Pulmonary artery endothelial cell (primary cell): ENCODE measurements around the gene AIDA. TPM values are rescaled to one million over a fixed set of nuclear protein-coding genes. Genes with fewer than 3 reads are reported as not detected.
"Not testable (repeated sequence)": the region's sequence is repeated elsewhere in the genome, so short reads cannot be mapped to it uniquely, and the experiment has no call there.

Experiments used
- DNase-seq: peaks from one replicate; pipeline ENCODE4 v3.0.0-alpha.2; 2011; ENCODE audit warnings: low read depth, low spot score
- total RNA-seq: library from RNA; depleted of rRNA; stranded (reverse); fragments of >200 nt; gene quantifications from 2 replicates; pipeline ENCODE4 v1.2.3, GENCODE V29; 2014

The AIDA gene, protein sequence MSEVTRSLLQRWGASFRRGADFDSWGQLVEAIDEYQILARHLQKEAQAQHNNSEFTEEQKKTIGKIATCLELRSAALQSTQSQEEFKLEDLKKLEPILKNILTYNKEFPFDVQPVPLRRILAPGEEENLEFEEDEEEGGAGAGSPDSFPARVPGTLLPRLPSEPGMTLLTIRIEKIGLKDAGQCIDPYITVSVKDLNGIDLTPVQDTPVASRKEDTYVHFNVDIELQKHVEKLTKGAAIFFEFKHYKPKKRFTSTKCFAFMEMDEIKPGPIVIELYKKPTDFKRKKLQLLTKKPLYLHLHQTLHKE
- 52.4 and 57.1 TPM in 2 replicates for total RNA-seq

DNA sequence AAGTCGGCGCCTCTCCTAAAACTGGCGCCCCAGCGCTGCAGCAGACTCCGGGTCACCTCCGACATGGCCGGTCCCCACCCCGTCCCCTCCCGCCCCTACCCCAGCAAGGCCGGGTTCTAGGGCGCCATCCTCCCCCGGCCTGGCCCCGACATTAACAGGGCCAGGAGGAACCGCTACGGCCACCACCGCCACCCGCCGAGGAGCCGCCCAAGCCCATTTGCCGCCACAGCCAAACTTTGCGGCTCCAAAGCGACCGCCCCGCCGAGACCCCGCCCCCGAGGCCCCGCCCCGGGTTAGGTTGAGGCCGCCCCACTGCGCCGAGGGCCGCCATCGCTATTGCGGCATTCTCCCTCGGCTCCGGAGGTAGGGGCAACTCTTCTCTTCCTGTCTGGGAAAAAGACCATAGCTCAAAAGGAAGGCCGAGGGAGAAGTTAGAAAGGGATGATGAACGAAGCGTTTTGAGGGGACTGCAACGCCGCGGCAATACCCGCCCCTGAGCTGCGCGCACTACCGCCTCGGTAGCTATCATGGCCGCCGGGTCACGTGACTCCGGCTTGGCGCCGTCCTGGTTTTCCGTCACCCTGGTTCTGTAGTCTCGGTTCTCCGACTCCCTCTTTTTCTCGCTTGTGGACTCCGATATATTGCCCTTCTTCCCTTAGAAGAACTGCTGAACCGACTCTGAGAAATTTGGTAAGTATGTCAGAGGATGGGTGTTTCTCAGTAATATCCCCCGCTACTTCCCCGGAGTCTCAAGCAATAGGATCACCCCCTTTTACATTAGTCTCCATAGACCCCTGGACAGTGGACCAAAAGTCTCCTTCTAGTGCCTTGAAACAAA, at the start of gene AIDA, which contains the start of gene BROX:
TSS of gene AIDA (minus strand) at position 239 of the 838 bp plus-strand sequence. CDS start at position 65, 174 bp downstream.
TSS of gene BROX (plus strand) at position 312 of the 838 bp plus-strand sequence. CDS start 3,136 bp downstream, outside the sequence.
- peak; percentile 29 for DNase-seq

DNA sequence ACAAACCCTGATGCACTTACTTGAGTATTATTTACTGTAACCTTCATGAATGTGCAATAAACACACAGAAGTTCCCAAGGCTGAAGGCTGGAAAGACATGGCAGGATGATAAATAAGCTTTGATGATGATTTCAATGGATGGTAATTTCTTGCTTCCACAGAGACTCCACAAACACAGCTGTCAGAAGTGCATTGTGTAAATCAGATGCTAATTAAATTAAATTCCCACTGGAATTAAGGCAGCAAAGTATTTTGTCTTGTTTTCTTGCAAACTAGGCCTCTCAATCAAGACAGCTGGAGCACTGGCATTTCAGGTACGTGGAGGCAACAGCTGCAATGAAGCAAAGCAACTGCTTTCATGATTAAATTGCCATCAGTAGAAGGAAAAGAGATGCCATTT, 48.8 kb upstream of the AIDA start:
- no peak for DNase-seq

DNA sequence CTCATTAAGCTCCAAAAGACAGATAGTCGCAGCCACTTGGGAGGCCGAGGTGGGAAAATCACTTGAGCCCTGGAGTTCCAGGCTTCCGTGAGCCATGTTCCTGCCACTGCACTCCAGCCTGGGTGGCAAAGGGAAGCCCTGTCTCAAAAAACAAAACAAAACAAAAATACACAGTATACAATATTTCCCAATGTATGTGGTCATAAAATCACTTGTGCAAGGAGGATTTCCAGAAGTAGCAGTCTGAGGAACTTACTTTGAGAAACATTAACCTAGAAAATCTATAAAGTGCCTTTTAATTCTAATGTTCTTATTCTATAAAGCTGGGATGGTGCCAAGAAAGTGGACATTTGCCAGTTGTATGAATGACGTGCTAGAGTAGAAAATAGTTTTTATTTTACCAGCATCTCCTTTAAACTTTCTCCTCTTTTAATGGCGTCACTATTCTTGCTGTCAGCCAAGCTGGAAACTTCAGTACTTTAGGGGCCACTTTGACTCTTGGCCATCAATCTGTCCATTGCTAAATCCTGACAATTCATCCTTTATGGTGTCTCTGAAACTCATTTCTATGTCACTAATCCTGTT, 47.3 kb upstream of the AIDA start:
- no peak for DNase-seq

DNA sequence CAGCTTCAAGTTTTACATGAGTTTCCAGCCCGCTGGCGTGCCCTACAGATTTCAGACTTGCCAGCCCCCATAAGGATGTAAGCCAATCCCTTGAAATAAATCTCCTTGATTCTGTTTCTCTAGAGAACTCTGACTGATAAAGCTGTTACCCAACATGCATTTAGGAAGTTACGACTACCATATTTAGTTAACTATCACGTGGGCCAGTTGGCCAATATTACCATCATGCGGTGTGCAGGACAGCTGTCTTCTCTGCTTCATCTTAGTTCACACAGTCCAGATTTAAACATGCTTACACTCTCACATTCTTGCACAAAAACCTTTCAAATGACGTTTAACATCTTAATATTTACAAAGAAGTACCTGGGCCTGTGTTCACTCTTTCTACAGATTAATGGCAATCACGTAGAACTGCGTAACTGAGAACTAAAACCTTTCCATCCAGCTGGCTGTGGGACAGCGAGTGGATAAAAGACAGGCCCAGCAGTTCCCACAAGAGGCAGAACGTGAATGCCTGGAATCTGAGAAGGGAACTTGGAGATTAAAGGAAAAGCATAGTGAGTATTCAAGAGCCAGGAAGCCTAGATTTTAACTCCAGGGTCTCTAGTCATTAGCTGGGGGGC, 45.5 kb upstream of the AIDA start:
- no peak for DNase-seq

DNA sequence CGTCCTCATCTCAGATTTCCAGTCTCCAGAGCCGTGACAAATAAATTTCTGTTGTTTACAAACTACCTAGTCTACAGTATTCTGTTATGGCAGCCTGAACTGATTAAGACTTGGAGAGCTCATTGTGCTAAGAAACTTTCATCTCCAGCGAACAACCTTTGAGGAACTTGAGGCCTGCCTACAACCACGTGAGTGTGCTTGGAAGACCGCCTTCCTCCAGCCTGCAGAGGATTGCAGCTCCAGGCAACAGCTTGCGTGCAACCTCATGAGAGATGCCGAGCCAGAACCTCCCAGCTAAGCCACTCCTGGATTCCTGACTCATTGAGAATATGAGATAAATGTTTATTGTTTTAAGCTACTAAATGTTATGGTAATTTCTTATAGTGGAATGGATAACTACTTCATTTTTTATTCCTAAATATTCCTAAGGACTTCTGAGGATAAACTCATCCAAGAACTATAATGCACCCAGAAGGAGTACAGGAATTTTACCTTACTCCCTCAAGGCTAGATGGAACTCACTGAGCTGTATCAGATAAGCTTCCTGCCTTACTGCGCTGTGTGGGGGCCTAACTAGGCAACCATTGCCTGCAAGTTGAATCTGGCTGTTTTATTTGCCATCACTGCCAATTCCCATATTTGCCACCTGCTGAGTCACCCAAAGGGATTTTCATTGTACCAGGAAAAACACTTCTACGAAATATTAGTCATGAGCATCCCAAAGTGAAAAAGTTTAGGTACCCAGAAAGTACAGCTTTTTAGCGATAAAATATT, 42.3 kb upstream of the AIDA start:
- peak; percentile 13 for DNase-seq

DNA sequence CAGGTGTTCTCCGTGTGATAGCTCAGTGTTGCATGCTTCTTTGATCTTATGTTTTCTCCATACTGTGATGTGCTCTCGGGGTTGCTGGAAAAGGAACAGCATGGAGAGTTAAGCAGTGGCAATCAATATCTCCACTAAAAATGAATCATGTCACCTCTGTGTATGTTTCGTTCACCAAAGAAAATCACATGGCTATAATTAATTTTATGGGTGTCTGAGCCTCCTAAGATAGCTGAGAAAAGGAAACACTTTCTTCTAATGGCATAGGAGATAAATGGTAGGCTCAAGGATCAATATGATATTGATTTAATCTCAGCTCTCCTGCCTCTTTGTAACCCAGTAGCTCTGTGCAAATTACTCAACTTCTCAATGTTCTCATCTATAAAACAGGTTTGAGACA, 39.0 kb upstream of the AIDA start:
- DNase-seq, result no peak

DNA sequence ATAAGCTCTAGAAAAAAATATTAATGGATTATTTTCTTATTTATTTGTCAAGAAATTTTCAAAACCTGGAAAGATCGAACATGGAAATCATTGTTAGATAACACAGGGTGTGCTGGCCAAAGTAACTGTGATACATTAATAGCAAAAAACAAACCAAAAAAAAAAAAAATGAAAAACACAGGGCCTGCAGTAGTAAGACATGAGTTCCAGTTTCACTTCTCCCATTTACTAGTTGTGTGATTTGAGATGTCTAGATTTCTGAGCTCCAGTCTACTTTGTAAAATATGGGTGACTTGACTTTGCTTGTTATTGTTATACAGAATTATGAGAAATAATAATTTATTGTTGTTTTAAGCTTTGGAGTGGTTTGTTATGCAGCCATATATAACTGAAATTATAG, 38.4 kb upstream of the AIDA start:
- no peak for DNase-seq

DNA sequence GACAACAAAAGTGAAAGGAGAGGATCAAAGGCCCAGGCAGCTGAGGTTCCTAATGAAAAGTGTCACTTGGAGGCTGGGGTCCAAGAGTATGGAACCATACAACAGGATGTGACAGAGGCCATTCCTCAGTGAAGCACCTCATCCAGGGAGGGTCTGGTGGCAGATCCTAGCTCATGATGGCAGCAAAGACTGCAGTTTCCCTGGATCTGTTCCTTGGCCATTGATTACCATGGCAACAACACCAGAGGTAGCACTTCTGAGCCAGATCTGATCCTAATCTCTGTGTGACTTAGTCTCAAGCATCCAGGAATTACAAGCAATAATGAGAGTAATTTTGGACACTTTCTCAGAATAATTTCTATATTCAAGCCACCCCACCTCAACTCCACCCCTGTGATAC, 37.6 kb upstream of the AIDA start:
- no peak for DNase-seq

DNA sequence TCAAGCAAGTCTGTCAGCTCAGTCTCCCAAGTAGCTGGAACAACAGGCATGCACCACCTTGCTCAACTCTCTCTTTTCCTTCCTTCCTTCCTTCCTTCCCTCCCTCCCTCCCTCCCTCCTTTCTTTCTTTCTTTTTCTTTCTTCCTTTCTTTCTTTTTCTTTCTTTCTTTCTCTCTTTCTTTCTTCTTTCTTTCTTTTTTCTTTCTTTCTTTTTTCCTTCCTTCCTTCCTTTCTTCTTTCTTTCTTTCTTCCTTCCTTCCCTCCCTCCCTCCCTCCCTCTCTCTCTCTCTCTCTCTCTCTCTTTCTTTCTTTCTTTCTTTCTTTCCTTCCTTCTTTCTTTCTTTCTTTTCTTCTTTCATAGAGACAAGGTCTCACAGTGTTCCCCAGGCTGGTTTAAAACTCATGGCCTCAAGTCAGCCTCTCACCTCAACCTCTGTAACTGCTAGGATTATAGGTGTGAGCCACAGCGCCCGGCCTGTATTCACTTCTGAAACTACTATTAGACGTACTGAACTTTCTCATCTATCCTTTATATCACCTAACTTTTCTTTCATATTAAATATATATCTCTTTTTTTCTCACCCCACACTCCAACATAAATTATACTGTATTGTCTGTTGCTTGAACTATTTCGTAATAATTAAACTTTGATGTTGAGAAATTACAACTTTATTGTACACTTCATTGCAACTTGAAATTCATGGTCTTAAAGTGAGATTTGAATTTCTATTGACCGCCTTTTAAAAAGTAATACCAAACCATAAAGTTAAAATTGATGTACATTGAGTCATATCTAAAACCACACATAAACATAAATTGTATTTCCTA, 29.6 kb upstream of the AIDA start:
- DNase-seq, result not testable (repeated sequence)

DNA sequence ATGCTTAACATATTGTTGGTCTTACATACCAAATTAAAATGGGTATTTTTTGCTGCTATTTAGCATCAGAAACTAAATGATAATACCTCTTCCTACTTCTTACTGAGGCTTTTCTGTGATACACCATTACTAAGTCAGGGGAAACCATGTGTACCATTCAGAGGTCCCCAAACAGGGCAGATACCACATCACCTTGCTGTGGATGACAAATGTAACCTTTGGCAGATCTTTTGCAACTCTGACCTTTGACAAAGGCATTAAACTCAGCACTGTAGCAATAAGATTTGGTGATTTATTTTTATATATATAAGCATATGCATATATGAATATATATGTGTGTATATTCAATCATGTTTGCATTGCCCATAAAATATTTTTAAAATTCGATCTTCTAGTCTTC, 27.6 kb upstream of the AIDA start:
- DNase-seq, result no peak

DNA sequence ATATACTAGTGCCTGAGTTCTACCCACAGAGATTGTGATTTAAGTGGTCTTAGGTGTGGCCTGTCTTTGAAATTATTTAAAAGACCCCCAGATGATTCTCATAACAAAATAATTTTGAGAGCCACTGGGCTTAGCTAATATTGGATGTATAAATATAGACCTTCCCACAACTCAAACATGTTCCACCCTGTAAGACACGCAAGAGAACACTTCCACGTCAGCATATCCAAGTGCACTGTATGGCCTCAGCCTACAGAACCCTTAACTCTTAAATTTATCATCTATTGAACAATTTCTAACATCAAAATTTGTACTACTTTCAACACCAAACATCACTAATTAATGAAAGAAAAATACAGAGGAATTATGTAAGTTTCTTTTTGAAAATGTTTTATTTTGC, 27.2 kb upstream of the AIDA start:
- no peak for DNase-seq

DNA sequence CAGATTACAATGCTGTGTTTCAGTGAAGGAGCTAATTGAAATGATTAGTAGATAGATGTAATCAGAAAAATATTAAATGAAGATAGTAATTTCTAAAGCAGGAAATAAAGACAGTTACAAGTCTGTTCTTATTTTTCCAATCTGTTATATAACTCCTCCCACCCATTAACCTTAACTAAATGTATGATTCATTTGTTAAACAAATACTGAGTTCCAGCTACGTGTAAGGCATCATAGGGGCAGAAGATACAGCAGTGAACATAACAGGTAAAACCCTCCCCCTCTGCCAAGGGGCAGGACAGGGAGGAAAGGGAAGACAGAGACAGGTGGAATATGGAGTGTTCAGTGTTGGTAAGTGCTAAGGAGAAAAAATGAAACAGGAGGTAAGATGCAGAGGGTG, 24.7 kb upstream of the AIDA start, which contains the start of gene FAM177B:
TSS of gene FAM177B (plus strand) at position 231 of the 400 bp plus-strand sequence. CDS start 9,344 bp downstream, outside the sequence.
- no peak for DNase-seq

DNA sequence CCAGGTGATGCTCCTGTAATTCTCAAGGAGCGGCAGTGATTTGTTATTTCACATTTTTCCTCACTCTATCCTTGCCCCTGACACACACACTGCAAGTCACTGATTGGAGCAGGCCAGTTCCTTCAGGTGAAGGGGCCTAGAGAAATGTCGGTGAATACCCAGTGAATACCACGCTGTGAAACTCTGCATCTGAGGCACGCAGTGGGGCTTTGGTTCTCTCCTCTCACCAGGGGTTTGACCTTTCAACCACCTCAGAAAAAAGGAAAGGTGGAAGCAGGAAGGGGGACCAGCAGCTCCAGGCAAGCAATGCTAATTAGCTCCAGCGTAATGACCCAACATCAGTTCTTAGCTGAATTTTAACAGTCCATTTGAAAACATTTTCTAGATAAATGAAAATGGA, 24.2 kb upstream of the AIDA start:
- DNase-seq, result no peak

DNA sequence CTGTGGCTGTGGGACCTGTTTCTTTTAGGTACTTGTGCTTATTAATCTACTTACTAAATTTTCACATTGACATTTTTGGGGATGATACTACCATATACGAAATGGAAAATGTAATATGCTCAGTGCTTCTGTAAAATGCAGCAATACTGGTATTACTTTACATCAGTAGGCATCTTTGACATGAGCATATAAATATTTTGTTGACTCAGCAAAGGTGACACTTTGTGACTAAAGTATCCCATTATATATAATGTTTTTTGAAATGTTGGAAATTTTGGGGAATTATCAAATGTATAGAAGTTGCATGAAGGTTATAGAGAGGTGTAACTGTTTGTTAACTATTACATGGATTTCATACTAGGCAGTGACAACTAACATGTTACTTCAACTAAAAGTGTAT, 22.4 kb upstream of the AIDA start:
- no peak for DNase-seq

DNA sequence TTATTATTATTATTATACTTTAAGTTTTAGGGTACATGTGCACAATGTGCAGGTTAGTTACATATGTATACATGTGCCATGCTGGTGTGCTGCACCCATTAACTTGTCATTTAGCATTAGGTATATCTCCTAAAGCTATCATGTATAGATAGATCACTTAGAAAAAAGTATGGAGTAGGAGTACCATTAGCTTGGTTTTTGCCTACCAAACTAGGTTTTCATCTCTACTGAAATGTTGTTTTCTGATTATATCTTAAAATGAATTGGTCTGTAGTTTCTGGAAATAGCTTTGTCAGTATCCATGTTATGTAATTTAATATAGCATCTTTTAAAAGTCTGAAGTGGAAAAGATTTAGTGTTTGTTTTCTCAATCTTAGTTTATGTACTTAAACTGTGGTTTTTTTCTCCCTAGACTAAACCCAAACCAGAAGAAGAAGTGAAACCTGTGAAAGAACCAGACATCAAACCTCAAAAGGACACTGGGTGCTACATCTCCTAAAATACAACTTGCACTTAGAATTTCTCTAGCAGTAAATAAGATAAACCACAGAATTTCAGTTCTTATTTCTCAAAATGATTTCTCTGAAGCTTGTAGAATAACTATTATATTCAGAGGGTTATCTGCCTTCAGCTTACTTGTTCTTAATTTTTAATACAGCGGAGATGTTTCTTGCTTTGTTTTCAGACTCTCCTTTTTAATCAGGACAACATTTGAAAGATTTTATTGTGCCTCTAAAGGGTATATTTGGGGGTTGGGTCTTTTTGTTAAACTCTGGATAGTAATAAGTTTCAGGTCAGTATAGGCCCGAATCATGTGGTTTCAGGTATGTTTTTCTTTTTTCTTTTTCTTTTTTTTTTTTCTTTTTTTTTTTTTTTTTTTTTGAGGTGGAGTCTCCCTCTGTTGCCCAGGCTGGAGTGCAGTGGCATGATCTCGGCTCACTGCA, 20.2 kb upstream of the AIDA start:
- DNase-seq, result no peak

DNA sequence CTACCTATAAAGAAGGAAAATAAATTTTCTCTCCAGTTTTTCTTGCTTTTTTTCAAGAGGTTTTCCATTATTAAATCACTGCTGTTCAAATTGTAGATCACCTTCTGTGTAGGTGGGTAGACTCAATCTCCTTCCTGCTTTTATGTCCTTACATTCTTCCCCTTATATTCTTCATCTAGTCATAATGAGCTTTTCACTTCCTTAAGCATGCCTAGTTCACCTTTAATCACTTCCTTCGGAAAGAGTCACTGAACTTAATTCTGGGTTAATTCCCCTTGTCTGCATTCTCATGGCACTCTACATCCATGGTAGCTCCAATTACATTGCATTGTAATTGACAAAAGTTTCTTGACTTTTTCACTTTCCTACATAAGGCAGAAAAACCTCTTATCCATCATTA, 18.6 kb upstream of the AIDA start:
- no peak for DNase-seq

DNA sequence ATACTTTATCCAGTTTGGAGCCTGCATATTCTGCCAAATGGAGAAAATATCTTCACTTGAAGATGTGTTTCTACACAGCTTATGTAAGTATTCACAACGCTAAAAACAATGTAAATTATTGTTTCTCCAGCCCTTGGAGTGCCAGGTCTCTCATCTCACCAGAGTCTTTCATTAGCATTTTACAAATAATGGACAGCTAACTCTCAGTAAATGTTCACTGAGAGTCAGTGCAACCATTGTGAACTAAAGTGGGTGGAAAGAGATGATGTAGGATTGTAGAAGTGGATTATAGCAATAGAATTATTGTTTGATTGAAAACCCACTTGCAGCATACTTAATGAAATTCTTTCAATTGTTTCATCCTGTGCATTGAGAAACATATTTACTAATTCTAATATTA, 16.5 kb upstream of the AIDA start:
- no peak for DNase-seq

DNA sequence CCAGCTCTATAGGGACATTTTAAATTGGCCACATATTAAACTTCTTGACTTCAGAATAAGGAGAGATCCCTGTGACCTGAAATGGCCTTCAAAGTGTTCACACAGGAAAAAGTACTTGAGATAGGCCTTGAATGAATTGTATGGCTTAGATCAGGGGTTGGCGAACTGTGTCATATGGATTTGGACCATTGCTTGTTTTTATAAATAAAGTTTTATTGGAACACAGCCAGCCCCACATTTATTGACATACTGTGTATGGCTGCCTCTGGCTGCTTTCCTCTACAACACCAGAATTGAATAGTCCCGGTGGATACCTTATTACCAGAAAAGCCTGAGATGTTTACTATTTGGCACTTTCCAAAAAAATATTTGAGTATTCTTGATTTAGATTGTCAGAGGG, 4.1 kb upstream of the AIDA start:
- no peak for DNase-seq
